Right lobe of liver (tissue), 6 donors: ENCODE results near the gene PCDHB10. TPM values are rescaled to one million over a fixed set of nuclear protein-coding genes. Genes with fewer than 3 reads are reported as not detected.
"Not testable (repeated sequence)": the region's sequence is repeated elsewhere in the genome, so short reads cannot be mapped to it uniquely, and the experiment has no call there.

Experiments
- ATAC-seq, 4 donors: fragments of 200-7000 bp; cut with Tn5 transposase; one replicate each; pipeline ENCODE4 v1.9.1; 2020; ENCODE audit warnings: mild to moderate bottlenecking in 4 of 4, moderate library complexity in 4 of 4
- DNase-seq, 3 donors: peaks; one replicate each; pipeline ENCODE4 v3.0.0-alpha.2; 2020
- H3K27ac ChIP-seq, 3 donors: fragments of 200-600 bp; one replicate each; pipeline ENCODE4 v1.8.0; 2022
- H3K27me3 ChIP-seq, 2 donors: fragments of 200-600 bp; one replicate each; pipeline ENCODE4 v1.8.0; 2022
- H3K36me3 ChIP-seq, 4 donors: fragments of 200-600 bp; sonication (generic) in 1 of 4; one replicate each; pipeline versions ENCODE4 v1.5.1 to v1.8.0; 2017 to 2022; ENCODE audit warnings: control low read depth in 1 of 4
- H3K4me1 ChIP-seq, 4 donors: fragments of 200-600 bp; sonication (generic) in 1 of 4; one replicate each; pipeline versions ENCODE4 v1.5.1 to v1.8.0; 2017 to 2022; ENCODE audit warnings: control low read depth in 1 of 4
- H3K4me3 ChIP-seq, 3 donors: fragments of 200-600 bp; one replicate each; pipeline ENCODE4 v1.8.0; 2022
- H3K9me3 ChIP-seq, 4 donors: fragments of 200-600 bp; sonication (generic) in 1 of 4; one replicate each; pipeline versions ENCODE4 v1.5.1 to v1.8.0; 2017 to 2022; ENCODE audit warnings: control low read depth in 1 of 4
- CTCF ChIP-seq, 4 donors: fragments of 200-600 bp in 3 of 4; fragments of 450-650 bp in 1 of 4; IDR thresholded peaks; one replicate each; pipeline versions ENCODE4 v1.5.1 to v1.8.0; 2016 to 2022; ENCODE audit warnings: antibody characterized with exemption in 4 of 4, mild to moderate bottlenecking in 2 of 4
- POLR2A ChIP-seq: fragments of 450-650 bp; IDR thresholded peaks from one replicate; pipeline ENCODE4 v1.6.1; 2017; ENCODE audit warnings: antibody characterized with exemption, mild to moderate bottlenecking
- WGBS: methylation state at CpG from one replicate; pipeline ENCODE4 v1.1.6; 2018; ENCODE audit warnings: low coverage, low lambda C conversion rate; ENCODE audit not compliant: insufficient coverage; ENCODE audit errors: missing lambda C conversion rate; 5-methylcytosine and 5-hydroxymethylcytosine counted together
- intact Hi-C, 2 donors: fragments of 100-400 bp; cut with DNase I; formaldehyde crosslinking; loops; one replicate each; pipeline versions ENCODE4 v1.11.2 to v1.14.1; 2022
- total RNA-seq, 6 experiments: library from RNA; depleted of rRNA in 2 of 6; stranded (reverse); fragments of >200 nt in 2 of 6; fragmentation: NEBNext Ultra II Directional in 3 of 6; extraction: Animal tissue kit (Norgen Biotek cat#: 25700) in 3 of 6; gene quantifications; one replicate each; pipeline versions ENCODE4 v1.1.0 to v1.2.4, GENCODE V29; 2016 to 2023
- donor health status: DM: no; HTN: yes; CAD: no.
- donor health status: DM: no; HTN: no; CAD: no.
- donor health status: DM: no; HTN: no; CAD: no.
- donor health status: DM: no; HTN: yes; CAD: no.
- donor health status: DM: no; HTN: yes; CAD: no.

Gene PCDHB10
- total RNA-seq, 6 experiments from 2014 or later, result 0.09 to 0.23 (median 0.12) TPM; not detected in 1

DNA sequence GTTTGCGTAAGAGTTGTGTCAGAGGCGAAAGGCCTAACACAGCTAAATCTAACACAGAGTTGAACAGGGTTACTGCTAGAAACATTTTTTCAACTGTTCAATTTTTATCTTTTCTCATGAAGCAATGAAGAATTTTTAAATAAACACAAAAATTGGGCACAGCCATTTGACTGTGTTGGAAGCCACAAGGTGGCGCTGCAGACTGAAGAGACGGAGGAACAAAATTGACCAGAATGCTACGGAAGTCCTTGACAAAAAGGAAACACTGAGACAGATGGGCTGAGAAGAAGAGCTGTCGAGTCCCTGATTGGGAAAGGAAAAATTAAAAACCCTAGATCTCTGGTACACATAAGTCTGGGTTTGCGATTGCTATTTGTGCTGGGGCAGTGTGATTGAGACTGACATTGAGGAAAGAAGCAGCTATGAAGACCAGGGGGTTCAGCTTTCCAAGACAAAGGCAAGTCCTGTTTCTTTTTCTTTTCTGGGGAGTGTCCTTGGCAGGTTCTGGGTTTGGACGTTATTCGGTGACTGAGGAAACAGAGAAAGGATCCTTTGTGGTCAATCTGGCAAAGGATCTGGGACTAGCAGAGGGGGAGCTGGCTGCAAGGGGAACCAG lies 5.1 kb upstream of the PCDHB10 start, which contains the start of gene PCDHB9:
TSS of gene PCDHB9 (plus strand) at position 265 of the 616 bp plus-strand sequence. CDS start at position 423, 158 bp downstream.
- H3K4me1 ChIP-seq, result no peaks in the 10 kb centered on the region
- ATAC-seq, result no peak
- intact Hi-C loops, result no loop called here
- TF ChIP-seq POLR2A (no peak), CTCF (IDR thresholded peaks at IDR 0.05) (peak in 2 of 4 donors; percentile 15 to 17)
- WGBS, result 19% methylated on average over 7 of the region's 9 CpGs
- no peaks in the 10 kb centered on the region for H3K9me3 ChIP-seq
- H3K27me3 ChIP-seq, result no peaks in the 10 kb centered on the region
- H3K36me3 ChIP-seq, result no peaks in the 10 kb centered on the region
- H3K4me3 ChIP-seq, result no peak within 1 kb of the TSS
- H3K27ac ChIP-seq, result no peak within 1 kb of the TSS
- no peak for DNase-seq

DNA sequence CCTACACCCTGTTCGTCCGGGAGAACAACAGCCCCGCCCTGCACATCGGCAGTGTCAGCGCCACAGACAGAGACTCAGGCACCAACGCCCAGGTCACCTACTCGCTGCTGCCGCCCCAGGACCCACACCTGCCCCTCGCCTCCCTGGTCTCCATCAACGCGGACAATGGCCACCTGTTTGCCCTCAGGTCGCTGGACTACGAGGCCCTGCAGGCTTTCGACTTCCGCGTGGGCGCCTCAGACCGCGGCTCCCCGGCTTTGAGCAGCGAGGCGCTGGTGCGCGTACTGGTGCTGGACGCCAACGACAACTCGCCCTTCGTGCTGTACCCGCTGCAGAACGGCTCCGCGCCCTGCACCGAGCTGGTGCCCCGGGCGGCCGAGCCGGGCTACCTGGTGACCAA lies 3.5 kb upstream of the PCDHB10 start:
- H3K4me1 ChIP-seq, H3K36me3 ChIP-seq, DNase-seq, H3K27me3 ChIP-seq, intact Hi-C loops, ATAC-seq, H3K4me3 ChIP-seq, H3K27ac ChIP-seq, H3K9me3 ChIP-seq: not testable (repeated sequence)
- WGBS, result no CpG with 5 or more reads among the region's 37 CpGs

DNA sequence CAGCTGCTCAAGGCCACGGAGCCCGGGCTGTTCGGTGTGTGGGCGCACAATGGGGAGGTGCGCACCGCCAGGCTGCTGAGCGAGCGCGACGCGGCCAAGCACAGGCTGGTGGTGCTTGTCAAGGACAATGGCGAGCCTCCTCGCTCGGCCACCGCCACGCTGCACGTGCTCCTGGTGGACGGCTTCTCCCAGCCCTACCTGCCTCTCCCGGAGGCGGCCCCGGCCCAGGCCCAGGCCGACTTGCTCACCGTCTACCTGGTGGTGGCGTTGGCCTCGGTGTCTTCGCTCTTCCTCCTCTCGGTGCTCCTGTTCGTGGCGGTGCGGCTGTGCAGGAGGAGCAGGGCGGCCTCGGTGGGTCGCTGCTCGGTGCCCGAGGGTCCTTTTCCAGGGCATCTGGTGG lies 3.0 kb upstream of the PCDHB10 start:
- H3K9me3 ChIP-seq, H3K27ac ChIP-seq, H3K27me3 ChIP-seq, H3K36me3 ChIP-seq, H3K4me3 ChIP-seq, DNase-seq, intact Hi-C loops, H3K4me1 ChIP-seq, ATAC-seq: not testable (repeated sequence)
- 35% methylated on average over 7 of the region's 35 CpGs for WGBS

GRCh38 chr5:141194332-141194731 lies 2.2 kb downstream of the PCDHB10 start:
- ATAC-seq, H3K4me1 ChIP-seq, H3K4me3 ChIP-seq, H3K27me3 ChIP-seq, H3K27ac ChIP-seq, intact Hi-C loops, DNase-seq, H3K36me3 ChIP-seq: not testable (repeated sequence)
- no CpG with 5 or more reads among the region's 37 CpGs for WGBS
- H3K9me3 ChIP-seq, result peaks cover 0 to 14% (median 0%) of the 10 kb centered on the region in 4 donors

GRCh38 chr5:141196363-141196762 lies 4.2 kb downstream of the PCDHB10 start:
- no peak for TF ChIP-seq CTCF (IDR thresholded peaks at IDR 0.05)
- no peak for TF ChIP-seq POLR2A
- ATAC-seq, result no peak
- H3K9me3 ChIP-seq, result peaks cover 0 to 14% (median 0%) of the 10 kb centered on the region in 4 donors
- no peak overlapping the region for H3K27ac ChIP-seq
- intact Hi-C loops, result no loop called here
- H3K4me1 ChIP-seq, result no peaks in the 10 kb centered on the region
- DNase-seq, result no peak
- H3K36me3 ChIP-seq, result no peaks in the 10 kb centered on the region
- WGBS, result 31% methylated on average over 3 of the region's 3 CpGs
- H3K4me3 ChIP-seq, result no peak overlapping the region
- H3K27me3 ChIP-seq, result no peaks in the 10 kb centered on the region

- Histone ChIP-seq H3K4me1 (no peaks in the 10 kb centered on the region), H3K4me3 (no peak within 1 kb of the TSS), H3K27ac (no peak within 1 kb of the TSS), H3K36me3 (no peaks in the 10 kb centered on the region), H3K27me3 (peaks cover 0 to 4% of the 10 kb centered on the region in 2 donors), H3K9me3 (peaks cover 0 to 14% (median 0%) of the 10 kb centered on the region in 4 donors)
- TF ChIP-seq CTCF (IDR thresholded peaks at IDR 0.05), result peak in 1 of 4 donors; percentile 5
- TF ChIP-seq POLR2A, result no peak
- intact Hi-C loops, result no loop called here
- ATAC-seq, result no peak
- 25% methylated on average over 21 of the region's 21 CpGs for WGBS
- no peak for DNase-seq
Measured at GRCh38 chr5:141199359-141200235, 7.4 kb downstream of the PCDHB10 start, which contains the start of gene PCDHB11. PCDHB11 (plus strand) TSS chr5:141199627; CDS start chr5:141199775, 148 bp downstream.

GRCh38 chr5:141201126-141201525 lies 9.0 kb downstream of the PCDHB10 start:
- H3K4me3 ChIP-seq, H3K9me3 ChIP-seq, H3K27ac ChIP-seq, H3K4me1 ChIP-seq, ATAC-seq, H3K36me3 ChIP-seq, H3K27me3 ChIP-seq, DNase-seq, intact Hi-C loops: not testable (repeated sequence)
- 19% methylated on average over 13 of the region's 38 CpGs for WGBS

- WGBS, result 30% methylated on average over 4 of the region's 35 CpGs
- intact Hi-C loops, H3K27me3 ChIP-seq, H3K4me1 ChIP-seq, H3K4me3 ChIP-seq, H3K9me3 ChIP-seq, H3K27ac ChIP-seq, ATAC-seq, DNase-seq, H3K36me3 ChIP-seq: not testable (repeated sequence)
Measured at GRCh38 chr5:141201646-141202045, 9.5 kb downstream of the PCDHB10 start.
